Measurements from ENCODE around the gene GTF3A.

DNA sequence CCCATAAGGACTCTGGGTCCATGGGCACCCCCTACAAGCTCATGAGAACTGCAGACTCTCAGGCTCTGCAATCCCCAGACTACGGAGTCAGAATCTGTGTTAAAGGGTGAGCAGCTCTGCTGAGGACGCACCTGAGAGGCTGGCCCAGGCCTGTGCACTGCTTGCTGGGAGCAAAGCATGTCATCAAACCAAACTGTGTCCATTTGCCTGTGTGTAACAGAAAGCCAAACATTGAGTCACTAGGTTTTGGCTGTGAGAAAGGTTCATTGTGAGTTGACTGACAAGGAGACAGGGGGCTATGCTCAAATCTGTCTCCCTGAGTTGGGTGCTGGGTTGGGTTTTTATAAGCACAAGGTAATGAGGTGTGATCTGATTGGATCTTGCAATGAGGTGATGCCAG lies 48.0 kb downstream of the GTF3A start:
- TF ChIP-seq, protein P1, sequence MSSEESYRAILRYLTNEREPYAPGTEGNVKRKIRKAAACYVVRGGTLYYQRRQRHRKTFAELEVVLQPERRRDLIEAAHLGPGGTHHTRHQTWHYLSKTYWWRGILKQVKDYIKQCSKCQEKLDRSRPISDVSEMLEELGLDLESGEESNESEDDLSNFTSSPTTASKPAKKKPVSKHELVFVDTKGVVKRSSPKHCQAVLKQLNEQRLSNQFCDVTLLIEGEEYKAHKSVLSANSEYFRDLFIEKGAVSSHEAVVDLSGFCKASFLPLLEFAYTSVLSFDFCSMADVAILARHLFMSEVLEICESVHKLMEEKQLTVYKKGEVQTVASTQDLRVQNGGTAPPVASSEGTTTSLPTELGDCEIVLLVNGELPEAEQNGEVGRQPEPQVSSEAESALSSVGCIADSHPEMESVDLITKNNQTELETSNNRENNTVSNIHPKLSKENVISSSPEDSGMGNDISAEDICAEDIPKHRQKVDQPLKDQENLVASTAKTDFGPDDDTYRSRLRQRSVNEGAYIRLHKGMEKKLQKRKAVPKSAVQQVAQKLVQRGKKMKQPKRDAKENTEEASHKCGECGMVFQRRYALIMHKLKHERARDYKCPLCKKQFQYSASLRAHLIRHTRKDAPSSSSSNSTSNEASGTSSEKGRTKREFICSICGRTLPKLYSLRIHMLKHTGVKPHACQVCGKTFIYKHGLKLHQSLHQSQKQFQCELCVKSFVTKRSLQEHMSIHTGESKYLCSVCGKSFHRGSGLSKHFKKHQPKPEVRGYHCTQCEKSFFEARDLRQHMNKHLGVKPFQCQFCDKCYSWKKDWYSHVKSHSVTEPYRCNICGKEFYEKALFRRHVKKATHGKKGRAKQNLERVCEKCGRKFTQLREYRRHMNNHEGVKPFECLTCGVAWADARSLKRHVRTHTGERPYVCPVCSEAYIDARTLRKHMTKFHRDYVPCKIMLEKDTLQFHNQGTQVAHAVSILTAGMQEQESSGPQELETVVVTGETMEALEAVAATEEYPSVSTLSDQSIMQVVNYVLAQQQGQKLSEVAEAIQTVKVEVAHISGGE (tag by site-specific recombination; conservative IDR thresholded peaks at IDR 0.05; ENCODE audit: low read depth) = no peak
- TF ChIP-seq, protein P2, sequence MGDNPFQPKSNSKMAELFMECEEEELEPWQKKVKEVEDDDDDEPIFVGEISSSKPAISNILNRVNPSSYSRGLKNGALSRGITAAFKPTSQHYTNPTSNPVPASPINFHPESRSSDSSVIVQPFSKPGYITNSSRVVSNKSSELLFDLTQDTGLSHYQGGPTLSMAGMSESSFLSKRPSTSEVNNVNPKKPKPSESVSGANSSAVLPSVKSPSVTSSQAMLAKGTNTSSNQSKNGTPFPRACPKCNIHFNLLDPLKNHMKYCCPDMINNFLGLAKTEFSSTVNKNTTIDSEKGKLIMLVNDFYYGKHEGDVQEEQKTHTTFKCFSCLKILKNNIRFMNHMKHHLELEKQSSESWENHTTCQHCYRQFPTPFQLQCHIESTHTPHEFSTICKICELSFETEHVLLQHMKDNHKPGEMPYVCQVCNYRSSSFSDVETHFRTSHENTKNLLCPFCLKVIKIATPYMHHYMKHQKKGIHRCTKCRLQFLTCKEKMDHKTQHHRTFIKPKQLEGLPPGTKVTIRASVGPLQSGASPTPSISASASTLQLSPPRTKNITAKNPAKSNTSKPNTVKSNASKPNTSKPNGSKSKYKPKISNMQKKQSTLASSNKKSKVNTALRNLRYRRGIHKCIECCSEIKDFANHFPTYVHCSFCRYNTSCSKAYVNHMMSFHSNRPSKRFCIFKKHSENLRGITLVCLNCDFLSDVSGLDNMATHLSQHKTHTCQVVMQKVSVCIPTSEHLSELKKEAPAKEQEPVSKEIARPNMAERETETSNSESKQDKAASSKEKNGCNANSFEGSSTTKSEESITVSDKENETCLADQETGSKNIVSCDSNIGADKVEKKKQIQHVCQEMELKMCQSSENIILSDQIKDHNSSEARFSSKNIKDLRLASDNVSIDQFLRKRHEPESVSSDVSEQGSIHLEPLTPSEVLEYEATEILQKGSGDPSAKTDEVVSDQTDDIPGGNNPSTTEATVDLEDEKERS (tag by site-specific recombination; IDR thresholded peaks at IDR 0.05) = no peak
- TF ChIP-seq, protein P3, sequence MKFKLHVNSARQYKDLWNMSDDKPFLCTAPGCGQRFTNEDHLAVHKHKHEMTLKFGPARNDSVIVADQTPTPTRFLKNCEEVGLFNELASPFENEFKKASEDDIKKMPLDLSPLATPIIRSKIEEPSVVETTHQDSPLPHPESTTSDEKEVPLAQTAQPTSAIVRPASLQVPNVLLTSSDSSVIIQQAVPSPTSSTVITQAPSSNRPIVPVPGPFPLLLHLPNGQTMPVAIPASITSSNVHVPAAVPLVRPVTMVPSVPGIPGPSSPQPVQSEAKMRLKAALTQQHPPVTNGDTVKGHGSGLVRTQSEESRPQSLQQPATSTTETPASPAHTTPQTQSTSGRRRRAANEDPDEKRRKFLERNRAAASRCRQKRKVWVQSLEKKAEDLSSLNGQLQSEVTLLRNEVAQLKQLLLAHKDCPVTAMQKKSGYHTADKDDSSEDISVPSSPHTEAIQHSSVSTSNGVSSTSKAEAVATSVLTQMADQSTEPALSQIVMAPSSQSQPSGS (tag by site-specific recombination; IDR thresholded peaks at IDR 0.05; ENCODE audit: low read depth) = no peak
- TF ChIP-seq, protein P4, sequence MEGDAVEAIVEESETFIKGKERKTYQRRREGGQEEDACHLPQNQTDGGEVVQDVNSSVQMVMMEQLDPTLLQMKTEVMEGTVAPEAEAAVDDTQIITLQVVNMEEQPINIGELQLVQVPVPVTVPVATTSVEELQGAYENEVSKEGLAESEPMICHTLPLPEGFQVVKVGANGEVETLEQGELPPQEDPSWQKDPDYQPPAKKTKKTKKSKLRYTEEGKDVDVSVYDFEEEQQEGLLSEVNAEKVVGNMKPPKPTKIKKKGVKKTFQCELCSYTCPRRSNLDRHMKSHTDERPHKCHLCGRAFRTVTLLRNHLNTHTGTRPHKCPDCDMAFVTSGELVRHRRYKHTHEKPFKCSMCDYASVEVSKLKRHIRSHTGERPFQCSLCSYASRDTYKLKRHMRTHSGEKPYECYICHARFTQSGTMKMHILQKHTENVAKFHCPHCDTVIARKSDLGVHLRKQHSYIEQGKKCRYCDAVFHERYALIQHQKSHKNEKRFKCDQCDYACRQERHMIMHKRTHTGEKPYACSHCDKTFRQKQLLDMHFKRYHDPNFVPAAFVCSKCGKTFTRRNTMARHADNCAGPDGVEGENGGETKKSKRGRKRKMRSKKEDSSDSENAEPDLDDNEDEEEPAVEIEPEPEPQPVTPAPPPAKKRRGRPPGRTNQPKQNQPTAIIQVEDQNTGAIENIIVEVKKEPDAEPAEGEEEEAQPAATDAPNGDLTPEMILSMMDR (tag by site-specific recombination; IDR thresholded peaks at IDR 0.05) = no peak
- TF ChIP-seq GLI2 (tag by site-specific recombination; IDR thresholded peaks at IDR 0.05; ENCODE audit: borderline replicate concordance, low read depth) = no peak
